GM19238 (cell line): Measurements from ENCODE around the gene ERCC5.

Experiments used
- DNase-seq: peaks from one replicate; pipeline ENCODE4 v3.0.0; 2011; ENCODE audit warnings: low spot score; ENCODE audit not compliant: insufficient read length

ERCC5 gene

DNA sequence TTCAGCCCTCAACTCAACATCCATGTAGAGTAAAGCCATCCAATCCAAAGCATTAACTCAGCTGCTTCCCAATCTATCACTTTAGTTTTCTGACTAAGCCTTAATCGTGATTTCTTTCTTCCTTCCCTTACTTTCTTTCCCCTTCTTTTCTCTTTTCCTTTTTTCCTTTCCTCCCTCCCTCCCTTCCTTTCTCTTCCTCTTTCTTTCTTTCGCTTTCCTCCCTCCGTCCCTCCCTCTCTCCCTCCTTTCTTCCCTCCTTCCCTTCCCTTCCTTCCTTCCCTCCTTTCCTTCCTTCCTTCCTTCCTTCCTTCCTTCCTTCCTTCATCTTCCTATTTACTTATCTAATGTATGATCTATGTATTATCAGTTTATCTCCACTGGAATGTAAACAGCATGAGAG is 71.2 kb downstream of the ERCC5 start:
- no peak for DNase-seq

DNA sequence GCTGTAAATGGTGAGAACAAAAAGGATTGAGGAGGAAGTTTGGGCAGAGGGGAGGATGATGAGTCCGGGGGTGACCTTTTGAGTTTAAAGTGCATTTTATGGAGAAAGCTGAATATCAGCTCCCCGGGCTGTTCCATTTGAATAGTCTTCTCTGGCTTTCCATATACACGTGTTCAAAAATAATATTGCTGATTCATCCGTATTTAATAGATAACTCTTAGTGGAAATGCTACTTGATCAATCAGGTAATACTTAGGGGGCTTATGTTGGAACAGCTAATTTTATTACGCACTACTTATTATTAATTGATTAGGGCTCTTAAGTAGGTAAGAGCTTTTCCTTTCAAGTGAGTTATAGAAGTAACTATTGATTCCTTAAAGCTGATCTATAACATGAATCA is 76.4 kb downstream of the ERCC5 start:
- no peak for DNase-seq
